NCI-H2227 (cell line): ENCODE data around the gene FAM216B.
"Not testable (repeated sequence)": the region's sequence is repeated elsewhere in the genome, so short reads cannot be mapped to it uniquely, and the experiment has no call there.

ENCODE experiments used
- DNase-seq: peaks from one replicate; lab custom pipeline; 2025; ENCODE audit not compliant: unreplicated experiment; lab: John Stamatoyannopoulos, UW

Gene FAM216B

GRCh38 chr13:42781352-42781751 lies at the start of gene FAM216B:
Gene FAM216B (plus strand): TSS chr13:42781584. CDS start chr13:42784068, 2,484 bp downstream.
- DNase-seq = no peak

- no peak for DNase-seq
These were observed 49.3 kb upstream of the FAM216B start for GRCh38 chr13:42732073-42732472.

DNA sequence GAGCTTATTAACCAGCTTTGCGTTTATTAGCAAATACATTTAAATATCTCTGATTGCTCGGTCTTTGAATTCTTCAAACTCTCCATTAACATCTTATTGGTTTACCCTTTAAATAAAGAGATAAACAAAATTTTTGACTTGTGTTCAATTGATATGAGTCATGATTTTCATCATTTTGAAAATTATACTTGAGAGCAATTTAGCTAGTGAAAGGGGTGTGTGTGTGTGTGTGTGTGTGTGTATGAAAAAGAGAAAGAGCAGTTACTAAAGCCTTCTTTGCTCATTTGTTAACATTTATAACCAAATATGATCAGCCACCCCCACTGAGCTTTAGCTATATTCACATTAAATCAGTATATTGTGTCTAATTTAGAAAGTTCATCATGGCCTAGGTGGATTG lies 48.3 kb upstream of the FAM216B start:
- DNase-seq = no peak

DNA sequence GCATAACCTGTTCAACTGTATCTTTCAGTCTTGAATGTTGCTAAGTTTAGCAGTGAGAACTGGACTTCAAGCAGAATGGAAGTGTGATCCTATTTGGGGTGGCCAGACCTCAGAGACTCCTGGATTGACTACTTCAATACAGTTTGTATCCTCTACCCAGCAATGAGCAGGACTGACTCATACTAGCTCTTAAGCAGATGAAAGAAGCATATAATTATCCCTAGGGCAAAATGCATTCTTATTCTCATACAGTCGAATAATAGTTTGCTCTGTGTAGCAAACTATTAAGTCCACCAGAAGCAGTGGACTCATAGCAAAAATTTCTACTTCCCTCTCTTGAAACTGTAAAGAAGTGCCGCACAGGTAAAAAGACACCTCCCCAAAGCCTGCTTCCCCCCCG lies 46.4 kb upstream of the FAM216B start:
- DNase-seq = peak; percentile 35

DNA sequence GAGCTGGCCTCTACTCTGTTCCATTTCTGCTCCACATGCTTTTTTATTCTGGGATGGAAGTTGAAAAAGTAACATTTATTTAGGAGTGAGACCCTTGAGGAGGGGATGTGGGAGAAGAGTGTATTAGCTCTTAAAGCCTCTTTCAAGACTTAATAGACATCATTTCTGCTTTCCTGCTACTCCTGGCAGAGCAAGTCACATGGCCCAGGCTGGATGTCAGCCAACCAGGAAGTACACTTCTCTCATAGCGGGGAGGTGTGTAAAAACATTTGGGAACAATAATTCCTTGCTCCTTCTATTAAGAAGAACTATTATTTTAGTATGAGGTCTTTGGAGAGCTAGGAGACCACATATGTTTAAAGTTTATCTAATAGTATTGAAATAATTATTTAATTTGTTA lies 40.6 kb upstream of the FAM216B start:
- no peak for DNase-seq

GRCh38 chr13:42741914-42742313 lies 39.5 kb upstream of the FAM216B start:
- DNase-seq = no peak

DNA sequence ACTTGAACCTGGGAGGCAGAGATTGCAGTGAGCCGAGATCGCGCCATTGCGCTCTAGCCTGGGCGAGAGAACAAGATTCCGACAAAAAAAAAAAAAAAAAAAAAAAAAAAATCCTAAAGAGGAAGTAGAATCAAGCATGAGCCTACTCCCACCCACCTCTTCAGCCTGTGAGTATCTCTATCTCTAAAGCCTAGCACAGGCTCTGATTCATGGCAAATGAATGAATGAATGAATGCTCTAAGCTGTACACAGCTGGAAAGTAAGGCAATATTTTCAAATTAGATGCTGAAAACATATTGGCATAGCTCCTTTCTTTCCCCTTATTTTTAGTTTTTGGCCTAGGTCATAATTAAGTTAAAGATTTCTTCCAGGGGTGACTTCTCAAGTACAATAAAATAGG lies 35.7 kb upstream of the FAM216B start:
- DNase-seq = no peak

GRCh38 chr13:42746866-42747265 lies 34.5 kb upstream of the FAM216B start:
- no peak for DNase-seq

DNA sequence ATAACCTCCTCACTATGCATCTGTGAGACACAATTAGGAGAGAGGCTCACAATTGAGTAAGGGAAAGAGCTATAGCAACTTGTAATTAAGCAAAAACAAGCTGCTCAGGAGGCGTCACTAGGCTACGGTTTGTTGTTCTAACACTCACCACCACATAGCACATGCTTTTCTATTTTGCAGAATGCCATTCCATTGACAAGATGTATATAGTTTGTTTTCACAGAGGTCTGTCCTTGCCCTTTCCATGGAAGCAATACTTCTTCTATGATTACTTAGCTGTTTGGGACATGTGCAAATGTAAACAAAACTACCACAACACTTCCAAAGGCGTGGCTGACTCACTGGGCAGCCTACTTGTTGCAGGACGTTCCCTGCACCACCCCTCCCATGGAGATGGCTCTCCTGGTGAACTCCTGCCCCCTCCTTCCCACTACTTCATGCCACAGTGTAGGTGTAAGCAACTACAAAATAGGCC lies 33.9 kb upstream of the FAM216B start:
- DNase-seq = no peak

- DNase-seq = no peak
These were observed 30.6 kb upstream of the FAM216B start for GRCh38 chr13:42750794-42751193.

DNA sequence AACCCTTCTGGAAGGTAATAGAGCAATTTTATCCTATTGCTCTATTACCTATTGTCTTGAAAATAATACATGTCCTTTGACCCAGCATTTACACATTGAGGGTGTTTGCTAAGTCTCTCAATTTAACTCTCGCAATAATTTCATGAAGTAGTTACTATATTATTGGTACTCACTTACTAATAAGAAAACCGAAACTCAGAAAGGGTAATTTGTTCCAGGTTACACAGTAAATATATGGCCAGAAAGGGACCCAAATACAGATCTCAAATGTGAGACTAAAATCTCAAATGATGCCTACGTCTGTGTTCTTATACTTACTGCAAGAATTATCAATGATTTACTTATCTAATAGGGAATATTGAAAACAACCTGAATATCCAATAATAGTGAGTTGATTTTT lies 29.7 kb upstream of the FAM216B start:
- no peak for DNase-seq

DNA sequence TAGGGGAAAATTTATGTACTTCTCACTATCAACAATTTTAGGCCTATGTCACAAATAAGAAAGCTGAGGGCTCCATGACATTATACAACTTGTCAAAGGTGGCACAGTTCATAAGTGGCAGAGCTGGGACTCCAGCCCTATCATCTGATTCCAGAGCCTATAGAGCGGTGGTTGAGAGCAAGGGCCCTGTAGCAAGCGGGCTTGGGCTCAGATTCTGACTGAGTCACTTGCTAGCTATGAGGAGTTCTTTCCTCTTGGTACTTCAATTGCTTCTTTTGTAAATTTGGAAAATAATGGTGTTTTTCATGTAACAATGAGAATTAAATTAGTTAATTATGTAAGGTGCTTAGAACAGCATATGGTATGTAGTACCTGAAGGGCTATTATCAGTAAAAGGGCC lies 28.7 kb upstream of the FAM216B start:
- DNase-seq = no peak

DNA sequence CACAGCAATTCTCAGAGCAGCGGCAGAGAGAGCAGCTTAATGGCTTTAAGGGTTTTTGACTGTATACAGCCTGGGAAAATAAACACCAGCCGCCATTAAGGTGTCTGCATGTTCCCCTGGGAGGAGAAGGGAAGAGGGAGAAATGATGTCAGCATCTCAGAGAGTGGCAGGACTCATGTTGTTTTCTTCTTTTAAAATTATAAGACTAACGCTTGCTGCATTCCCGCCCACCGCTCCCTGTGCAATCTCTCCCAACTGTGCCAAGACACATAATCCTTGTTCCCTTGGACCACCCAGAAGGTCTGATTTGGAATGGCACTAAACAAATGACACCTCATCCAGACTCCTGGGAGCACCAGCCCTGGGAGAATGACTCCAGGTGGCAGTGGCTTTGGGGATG lies 27.7 kb upstream of the FAM216B start:
- no peak for DNase-seq

DNA sequence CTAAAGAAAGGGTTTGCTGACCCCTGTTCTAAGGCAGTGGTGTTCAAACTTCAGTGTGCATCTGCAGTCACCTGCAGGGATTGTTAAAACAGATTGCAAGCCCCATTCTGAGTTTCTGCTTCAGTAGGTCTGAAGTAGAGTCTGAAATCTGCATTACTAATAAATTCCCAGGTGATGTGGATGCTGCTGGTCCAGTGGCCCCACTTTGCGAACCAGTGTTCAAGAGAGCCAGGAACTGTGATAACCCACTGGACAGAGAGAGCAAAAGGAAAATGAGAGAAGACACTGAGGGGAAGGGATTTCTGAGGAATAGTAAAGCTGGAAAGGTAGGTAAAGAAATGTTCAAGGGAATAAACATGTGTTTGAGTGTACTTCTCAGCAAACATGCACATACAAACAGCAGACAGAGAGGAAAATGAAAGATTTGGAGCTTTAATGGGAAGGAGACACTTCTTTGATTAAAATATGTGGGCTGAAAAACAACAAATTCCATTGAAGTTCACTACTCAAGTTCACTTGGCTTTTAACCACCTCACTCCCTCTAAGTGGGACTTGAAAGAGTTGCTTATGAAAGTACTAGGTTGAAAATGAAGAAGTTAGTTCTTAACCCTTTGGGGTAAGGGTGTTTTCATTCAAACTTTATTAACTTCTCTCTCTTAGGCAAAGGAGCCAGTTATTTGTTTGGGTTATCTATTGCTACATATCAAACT lies 26.4 kb upstream of the FAM216B start:
- DNase-seq = no peak

- DNase-seq = no peak
These were observed 23.5 kb upstream of the FAM216B start for GRCh38 chr13:42757678-42758420.

GRCh38 chr13:42758515-42758914 lies 22.9 kb upstream of the FAM216B start:
- no peak for DNase-seq

DNA sequence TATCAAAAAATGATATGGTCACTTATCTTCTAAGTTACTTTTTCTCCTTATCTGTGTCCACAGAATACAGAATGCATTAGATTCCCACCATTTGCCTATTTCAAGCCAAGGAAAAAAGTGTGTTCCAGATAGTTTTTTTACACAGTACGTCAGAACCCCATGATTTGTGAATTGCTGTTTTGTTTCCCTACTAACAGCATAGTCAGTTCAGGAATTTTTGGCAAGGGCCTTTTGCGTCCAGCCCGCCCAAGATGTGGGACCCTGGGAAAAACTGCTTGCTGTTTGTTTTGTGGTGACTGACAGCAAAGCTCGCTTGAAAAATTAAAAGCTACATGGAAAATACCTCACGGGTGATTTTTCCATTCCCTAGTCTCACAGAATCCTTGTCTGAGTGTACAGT lies 20.4 kb upstream of the FAM216B start:
- DNase-seq = no peak

DNA sequence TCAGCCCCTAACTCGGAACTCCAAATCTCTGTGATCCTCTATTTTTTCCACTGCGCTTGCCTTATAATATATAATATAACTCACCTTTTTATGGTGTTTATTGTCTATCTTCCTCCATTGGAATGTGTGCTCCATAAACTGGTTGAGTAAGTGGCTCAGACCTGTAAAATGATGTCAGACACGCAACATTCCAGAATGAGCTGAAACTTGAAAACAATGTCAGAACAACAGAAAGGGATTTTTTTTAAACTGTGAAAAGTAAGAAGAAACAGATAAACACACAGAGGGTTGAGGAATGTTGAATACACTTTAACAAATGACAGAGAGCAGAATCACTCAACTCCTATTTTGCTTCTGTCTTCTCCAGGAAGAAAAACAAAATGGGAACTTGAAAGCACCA lies 19.1 kb upstream of the FAM216B start:
- no peak for DNase-seq

- no peak for DNase-seq
These were observed 18.5 kb upstream of the FAM216B start for GRCh38 chr13:42762917-42763316.

- DNase-seq = no peak
These were observed 15.4 kb upstream of the FAM216B start for GRCh38 chr13:42766016-42766415.

- no peak for DNase-seq
These were observed 11.7 kb upstream of the FAM216B start for GRCh38 chr13:42769650-42770049.

- DNase-seq = not testable (repeated sequence)
These were observed 4.8 kb upstream of the FAM216B start for GRCh38 chr13:42776558-42776957.

DNA sequence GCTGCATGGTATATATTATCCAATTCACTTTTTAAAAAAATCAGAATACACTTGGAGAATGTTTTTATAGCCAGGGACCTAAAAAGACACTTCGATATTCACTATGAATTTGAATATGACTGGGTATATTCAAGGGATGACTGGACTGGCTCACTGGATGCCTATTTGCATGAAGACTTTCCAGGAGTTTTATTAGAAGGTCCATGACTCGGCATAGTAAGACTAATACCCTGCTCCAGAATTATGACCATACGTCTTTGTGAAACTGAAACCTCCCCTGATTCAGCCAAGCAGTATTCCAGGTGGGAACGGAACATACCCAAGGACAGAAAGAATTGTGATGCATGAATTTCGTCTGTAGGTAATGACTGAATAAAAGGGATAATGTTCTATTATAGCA lies 3.9 kb upstream of the FAM216B start:
- DNase-seq = no peak
